DOHH2 (cell line): ENCODE data around the gene ATAT1.

ENCODE experiments used
- H3F3A ChIP-seq: fragments of 200-600 bp; sonication (generic), shearing (Covaris generic); 2 replicates; pipeline ENCODE4 v1.6.0; 2016; ENCODE audit warnings: antibody characterized with exemption, mild to moderate bottlenecking; ENCODE audit not compliant: control insufficient read depth, insufficient read depth
- H3K27ac ChIP-seq: fragments of 200-600 bp; sonication (generic); 2 replicates; pipeline ENCODE4 v1.5.1; 2014; ENCODE audit warnings: low read depth, mild to moderate bottlenecking, low read length, moderate library complexity
- H3K27me3 ChIP-seq: fragments of 200-600 bp; sonication (generic); 2 replicates; pipeline ENCODE4 v1.6.1; 2014; ENCODE audit warnings: mild to moderate bottlenecking, low read length, mixed read lengths; ENCODE audit not compliant: control insufficient read depth
- H3K36me3 ChIP-seq: fragments of 200-600 bp; sonication (generic); 2 replicates; pipeline ENCODE4 v1.6.1; 2014; ENCODE audit warnings: mild to moderate bottlenecking, low read length, moderate library complexity, mixed read lengths; ENCODE audit not compliant: control insufficient read depth
- H3K4me1 ChIP-seq: fragments of 200-600 bp; sonication (generic); 2 replicates; pipeline ENCODE4 v1.6.1; 2014; ENCODE audit warnings: mild to moderate bottlenecking, low read length, mixed read lengths; ENCODE audit not compliant: control insufficient read depth
- H3K4me2 ChIP-seq: fragments of 200-600 bp; sonication (generic); 2 replicates; pipeline ENCODE4 v1.6.0; 2014; ENCODE audit warnings: mild to moderate bottlenecking, low read length, moderate library complexity
- H3K4me3 ChIP-seq: fragments of 200-600 bp; sonication (generic); 2 replicates; pipeline ENCODE4 v1.5.1; 2014; ENCODE audit warnings: mild to moderate bottlenecking, low read length, mixed read lengths
- H3K79me2 ChIP-seq: fragments of 200-600 bp; sonication (generic); 2 replicates; pipeline ENCODE4 v1.6.1; 2014; ENCODE audit warnings: mild to moderate bottlenecking, low read length, mixed read lengths; ENCODE audit not compliant: control insufficient read depth
- H3K9me2 ChIP-seq: fragments of 200-600 bp; sonication (generic); replicated peaks from 2 replicates; pipeline ENCODE4 v1.6.1; 2014; ENCODE audit warnings: mild to moderate bottlenecking, low read length, mixed read lengths; ENCODE audit not compliant: control insufficient read depth
- H3K9me3 ChIP-seq: fragments of 200-600 bp; sonication (generic); 2 replicates; pipeline ENCODE4 v1.6.1; 2014; ENCODE audit warnings: antibody characterized with exemption, low read length, mixed read lengths; ENCODE audit not compliant: control insufficient read depth, insufficient read depth
- H4K20me1 ChIP-seq: fragments of 200-600 bp; sonication (generic); 2 replicates; pipeline ENCODE4 v1.6.0; 2014; ENCODE audit warnings: low read depth, mild to moderate bottlenecking, antibody characterized with exemption, low read length, moderate library complexity; ENCODE audit not compliant: control insufficient read depth, insufficient read depth
- EZH2phosphoT487 ChIP-seq: fragments of 200-600 bp; sonication (generic); IDR thresholded peaks from 2 replicates; pipeline ENCODE4 v1.6.1; 2017; ENCODE audit warnings: borderline replicate concordance, mild to moderate bottlenecking, antibody characterized with exemption, low read length, moderate library complexity, mixed read lengths
- TF ChIP-seq, protein P1 (sequence below): fragments of 200-600 bp; sonication (generic); IDR thresholded peaks from one replicate; pipeline ENCODE4 v1.5.1; 2014; ENCODE audit warnings: antibody characterized with exemption, mild to moderate bottlenecking, low read depth, low read length; ENCODE audit not compliant: poor library complexity, severe bottlenecking

ATAT1 gene

GRCh38 chr6:30685157-30686008 lies 58.7 kb downstream of the ATAT1 start:
- peaks cover 3% of the 10 kb centered on the region; the same call in 1 of the 2 replicates for H4K20me1 ChIP-seq

DNA sequence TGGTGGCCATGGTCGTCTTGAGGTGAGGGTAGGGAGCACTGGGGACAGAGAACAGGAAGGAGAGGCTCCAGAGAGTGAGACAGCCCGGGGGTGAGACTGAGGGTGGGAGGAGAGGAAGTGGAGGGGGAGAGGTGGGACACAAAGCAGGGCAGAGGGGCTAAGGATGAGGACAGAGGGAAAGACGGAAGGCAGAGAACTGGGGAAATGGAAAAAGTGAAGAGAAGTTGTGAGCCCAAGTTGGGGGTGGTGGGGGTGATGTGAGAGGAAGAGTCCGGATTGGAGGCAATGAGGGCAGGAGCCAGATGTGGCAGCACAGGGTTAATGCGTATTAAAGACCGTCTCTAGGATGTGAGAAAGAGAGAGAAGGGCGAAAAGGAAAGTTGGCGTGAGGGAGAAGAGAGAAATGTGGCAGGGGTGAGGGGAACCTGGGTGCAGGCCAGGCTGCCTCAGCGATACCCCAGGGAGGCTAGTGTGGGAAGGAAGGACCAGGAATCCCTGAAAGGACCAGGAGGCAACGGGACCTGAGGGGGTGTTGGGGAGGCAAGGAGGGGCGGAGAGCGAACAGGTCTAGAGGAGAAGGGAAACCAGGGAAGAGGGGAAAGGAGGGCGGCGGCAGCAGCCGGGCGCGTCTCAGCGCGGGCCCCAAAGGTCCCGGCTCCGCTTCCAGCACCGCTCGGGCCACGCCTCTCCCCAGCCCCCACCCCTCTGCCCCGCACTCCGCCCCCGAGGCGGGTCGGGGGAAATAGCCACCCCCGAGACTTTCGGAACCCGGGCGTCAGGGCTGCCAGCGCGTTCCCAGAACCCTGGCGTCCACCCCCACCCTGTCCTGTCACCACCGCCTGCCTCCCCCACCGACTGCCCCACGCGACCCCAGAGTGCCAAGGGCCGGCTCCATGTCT lies 59.6 kb downstream of the ATAT1 start, which contains the start of gene PPP1R18:
TSS of gene PPP1R18 (minus strand) at position 637 of the 899 bp plus-strand sequence. CDS start at position 10, 627 bp downstream.
- no peaks in the 10 kb centered on the region for H3K9me3 ChIP-seq

More at GRCh38 chr6:30685157-30686008, 58.7 kb downstream of the ATAT1 start:
- H3K9me3 ChIP-seq, result no peaks in the 10 kb centered on the region
- peaks cover 79% of the 10 kb centered on the region for H3K36me3 ChIP-seq
- TF ChIP-seq, protein P1, sequence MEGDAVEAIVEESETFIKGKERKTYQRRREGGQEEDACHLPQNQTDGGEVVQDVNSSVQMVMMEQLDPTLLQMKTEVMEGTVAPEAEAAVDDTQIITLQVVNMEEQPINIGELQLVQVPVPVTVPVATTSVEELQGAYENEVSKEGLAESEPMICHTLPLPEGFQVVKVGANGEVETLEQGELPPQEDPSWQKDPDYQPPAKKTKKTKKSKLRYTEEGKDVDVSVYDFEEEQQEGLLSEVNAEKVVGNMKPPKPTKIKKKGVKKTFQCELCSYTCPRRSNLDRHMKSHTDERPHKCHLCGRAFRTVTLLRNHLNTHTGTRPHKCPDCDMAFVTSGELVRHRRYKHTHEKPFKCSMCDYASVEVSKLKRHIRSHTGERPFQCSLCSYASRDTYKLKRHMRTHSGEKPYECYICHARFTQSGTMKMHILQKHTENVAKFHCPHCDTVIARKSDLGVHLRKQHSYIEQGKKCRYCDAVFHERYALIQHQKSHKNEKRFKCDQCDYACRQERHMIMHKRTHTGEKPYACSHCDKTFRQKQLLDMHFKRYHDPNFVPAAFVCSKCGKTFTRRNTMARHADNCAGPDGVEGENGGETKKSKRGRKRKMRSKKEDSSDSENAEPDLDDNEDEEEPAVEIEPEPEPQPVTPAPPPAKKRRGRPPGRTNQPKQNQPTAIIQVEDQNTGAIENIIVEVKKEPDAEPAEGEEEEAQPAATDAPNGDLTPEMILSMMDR, result peak; percentile 52
- TF ChIP-seq EZH2phosphoT487, result no peak
- H3F3A ChIP-seq, result peaks cover 41% of the 10 kb centered on the region
- peak overlapping the region; percentile 82 for H3K4me2 ChIP-seq
- peak overlapping the region; percentile 88 for H3K4me3 ChIP-seq
- no peaks in the 10 kb centered on the region for H3K9me2 ChIP-seq
- H3K4me1 ChIP-seq, result peaks cover 44% of the 10 kb centered on the region
- peaks cover 96% of the 10 kb centered on the region for H3K79me2 ChIP-seq
- H3K27ac ChIP-seq, result peak overlapping the region; percentile 90
- H3K27me3 ChIP-seq, result no peaks in the 10 kb centered on the region

DNA sequence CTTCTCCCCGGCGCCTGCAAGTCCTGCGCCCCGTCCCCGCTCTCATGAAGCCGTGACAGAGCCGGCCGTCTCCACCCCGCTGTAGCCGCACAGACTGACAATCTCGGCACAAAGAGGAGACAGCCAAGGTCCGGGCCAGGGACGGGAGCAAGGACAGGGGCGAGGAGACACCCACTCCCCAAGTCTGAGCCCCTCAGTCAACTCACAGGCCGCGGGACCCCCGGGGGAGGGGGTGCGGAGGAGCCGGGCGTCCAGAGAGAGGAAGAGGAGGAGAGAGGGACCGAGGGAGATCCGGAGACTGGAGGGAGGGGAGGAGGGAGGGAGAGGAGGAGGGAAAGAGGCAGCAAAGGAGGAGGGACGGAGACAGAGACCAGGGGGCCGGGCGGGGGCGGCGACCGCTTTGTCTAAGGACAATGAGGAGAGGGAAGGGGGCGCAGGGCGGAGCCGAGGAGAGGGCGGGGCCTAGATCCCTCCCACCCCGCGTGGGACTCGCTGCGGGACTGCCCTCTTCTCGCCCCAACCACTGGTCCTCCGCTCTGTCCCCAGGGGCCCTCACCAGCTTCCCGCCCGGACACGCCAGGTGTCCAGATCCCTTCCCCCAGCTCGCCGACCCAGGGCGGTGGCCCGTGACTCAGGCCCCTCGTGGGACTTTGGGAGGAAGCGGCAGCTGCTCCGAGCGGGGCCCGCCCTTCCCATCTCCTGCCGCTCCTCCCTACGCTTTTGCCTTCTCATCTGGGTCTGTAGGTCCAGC lies 60.4 kb downstream of the ATAT1 start:
- H3K9me2 ChIP-seq, result no peaks in the 10 kb centered on the region
- H3F3A ChIP-seq, result peaks cover 31% of the 10 kb centered on the region
- H4K20me1 ChIP-seq, result no peaks in the 10 kb centered on the region; the same call in 1 of the 2 replicates
- H3K79me2 ChIP-seq, result peaks cover 80% of the 10 kb centered on the region
- H3K9me3 ChIP-seq, result no peaks in the 10 kb centered on the region
- peak overlapping the region; percentile 90 for H3K27ac ChIP-seq
- H3K4me1 ChIP-seq, result peaks cover 38% of the 10 kb centered on the region
- H3K36me3 ChIP-seq, result peaks cover 62% of the 10 kb centered on the region
- H3K4me2 ChIP-seq, result peak overlapping the region; percentile 82
- H3K4me3 ChIP-seq, result peak overlapping the region; percentile 88
- no peaks in the 10 kb centered on the region for H3K27me3 ChIP-seq
- no peak for TF ChIP-seq EZH2phosphoT487
- TF ChIP-seq, protein P1, result no peak

More for the DNA sequence above, 59.6 kb downstream of the ATAT1 start, which contains the start of gene PPP1R18:
- peak within 1 kb of the TSS; percentile 88 for H3K4me3 ChIP-seq
- H3K79me2 ChIP-seq, result peaks cover 89% of the 10 kb centered on the region
- H3K36me3 ChIP-seq, result peaks cover 70% of the 10 kb centered on the region
- peak within 1 kb of the TSS; percentile 82 for H3K4me2 ChIP-seq
- no peak for TF ChIP-seq EZH2phosphoT487
- TF ChIP-seq, protein P1, result no peak
- H3K4me1 ChIP-seq, result peaks cover 38% of the 10 kb centered on the region
- peak within 1 kb of the TSS; percentile 90 for H3K27ac ChIP-seq
- no peaks in the 10 kb centered on the region; the same call in 1 of the 2 replicates for H4K20me1 ChIP-seq
- H3K27me3 ChIP-seq, result no peaks in the 10 kb centered on the region
- peaks cover 35% of the 10 kb centered on the region for H3F3A ChIP-seq
- no peaks in the 10 kb centered on the region for H3K9me2 ChIP-seq
